GM08714 (cell line): ENCODE results near the gene MEF2C.
A peak's percentile ranks its signal among the peaks of the same experiment; 100 is the strongest.

Source experiments
- H3K4me3 ChIP-seq: fragments of 200-500 bp; sonication (Bioruptor generic); 2 replicates; pipeline ENCODE4 v1.5.1; 2014; ENCODE audit warnings: mild to moderate bottlenecking, low read length, inconsistent platforms
- ZNF274 ChIP-seq: IDR thresholded peaks from 2 replicates; pipeline ENCODE4 v1.6.1; 2012; ENCODE audit warnings: mild to moderate bottlenecking, low read depth, low read length

Gene MEF2C

GRCh38 chr5:88895681-88896501, 12.9 kb upstream of the MEF2C start:
- TF ChIP-seq ZNF274: no peak
- no peak overlapping the region for H3K4me3 ChIP-seq

- TF ChIP-seq ZNF274: no peak
Measured at GRCh38 chr5:88892669-88893068, 9.7 kb upstream of the MEF2C start.

GRCh38 chr5:88890070-88890781, 7.2 kb upstream of the MEF2C start:
- no peak for TF ChIP-seq ZNF274
- peak overlapping the region; percentile 74 for H3K4me3 ChIP-seq

More at GRCh38 chr5:88892669-88893068, 9.7 kb upstream of the MEF2C start:
- H3K4me3 ChIP-seq: no peak overlapping the region

- TF ChIP-seq ZNF274: no peak
- H3K4me3 ChIP-seq: peak overlapping the region; percentile 74
Measured at GRCh38 chr5:88889189-88890069, 6.4 kb upstream of the MEF2C start.

GRCh38 chr5:88888848-88889188, 5.8 kb upstream of the MEF2C start:
- H3K4me3 ChIP-seq: peak overlapping the region; percentile 74
- TF ChIP-seq ZNF274: no peak

GRCh38 chr5:88888291-88888690, 5.3 kb upstream of the MEF2C start:
- no peak for TF ChIP-seq ZNF274
- no peak overlapping the region; the same call in 1 of the 2 replicates for H3K4me3 ChIP-seq

- TF ChIP-seq ZNF274: no peak
- H3K4me3 ChIP-seq: no peak overlapping the region
Measured at GRCh38 chr5:88887342-88887741, 4.4 kb upstream of the MEF2C start.

GRCh38 chr5:88886746-88887341, 3.9 kb upstream of the MEF2C start:
- peak overlapping the region; percentile 61 for H3K4me3 ChIP-seq
- TF ChIP-seq ZNF274: no peak

GRCh38 chr5:88886252-88886651, 3.3 kb upstream of the MEF2C start:
- no peak for TF ChIP-seq ZNF274
- no peak overlapping the region; the same call in 1 of the 2 replicates for H3K4me3 ChIP-seq

GRCh38 chr5:88885002-88885401, 2.0 kb upstream of the MEF2C start:
- no peak for TF ChIP-seq ZNF274
- no peak overlapping the region; the same call in 1 of the 2 replicates for H3K4me3 ChIP-seq

GRCh38 chr5:88884608-88884877, 1.6 kb upstream of the MEF2C start:
- H3K4me3 ChIP-seq: peak overlapping the region; percentile 98
- no peak for TF ChIP-seq ZNF274

GRCh38 chr5:88883836-88884607, 1.0 kb upstream of the MEF2C start:
- peak overlapping the region; percentile 98 for H3K4me3 ChIP-seq
- TF ChIP-seq ZNF274: no peak

GRCh38 chr5:88882276-88883038, 527 bp downstream of the MEF2C start:
- H3K4me3 ChIP-seq: peak overlapping the region; percentile 98
- TF ChIP-seq ZNF274: no peak

- H3K4me3 ChIP-seq: peak overlapping the region; percentile 98; the same call in 1 of the 2 replicates
- no peak for TF ChIP-seq ZNF274
Measured at GRCh38 chr5:88881571-88881971, 1.4 kb downstream of the MEF2C start.
